H9 (cell line): ENCODE results near the gene IRF6. TPM values are rescaled to one million over a fixed set of nuclear protein-coding genes. Genes with fewer than 3 reads are reported as not detected.

Source experiments
- DNase-seq: peaks from one replicate; pipeline ENCODE4 v3.0.0-alpha.2; 2017
- H2AFZ ChIP-seq: one replicate; pipeline ENCODE4 v1.6.1; 2013; ENCODE audit warnings: mild to moderate bottlenecking, low read length, control low read depth, moderate library complexity
- H2AK5ac ChIP-seq: 2 replicates; pipeline ENCODE4 v1.6.1; 2013; ENCODE audit warnings: low read length, control low read depth, mixed read lengths; ENCODE audit not compliant: insufficient read length
- H2BK120ac ChIP-seq: one replicate; pipeline ENCODE4 v1.6.1; 2013; ENCODE audit warnings: low read depth, mild to moderate bottlenecking, low read length, control low read depth, inconsistent platforms; ENCODE audit not compliant: poor library complexity, severe bottlenecking
- H2BK12ac ChIP-seq: 2 replicates; pipeline ENCODE4 v1.6.1; 2013; ENCODE audit warnings: low read length, control low read depth, mixed read lengths, low read depth; ENCODE audit not compliant: insufficient read length
- H2BK15ac ChIP-seq: 2 replicates; pipeline ENCODE4 v1.6.1; 2013; ENCODE audit warnings: low read depth, low read length, control low read depth
- H2BK20ac ChIP-seq: one replicate; pipeline ENCODE4 v1.6.1; 2013; ENCODE audit warnings: low read depth, mild to moderate bottlenecking, low read length, control low read depth, inconsistent platforms; ENCODE audit not compliant: poor library complexity, severe bottlenecking
- H2BK5ac ChIP-seq: 2 replicates; pipeline ENCODE4 v1.6.1; 2013; ENCODE audit warnings: low read length, control low read depth, mixed read lengths; ENCODE audit not compliant: insufficient read length
- H3K14ac ChIP-seq: 2 replicates; pipeline ENCODE4 v1.6.1; 2013; ENCODE audit warnings: low read length, control low read depth; ENCODE audit not compliant: insufficient read depth
- H3K18ac ChIP-seq: 2 replicates; pipeline ENCODE4 v1.6.1; 2013; ENCODE audit warnings: low read depth, mild to moderate bottlenecking, mixed read lengths, low read length, control low read depth; ENCODE audit not compliant: insufficient read length
- H3K23ac ChIP-seq: 2 replicates; pipeline ENCODE4 v1.6.1; 2013; ENCODE audit warnings: low read length, control low read depth, mixed read lengths, low read depth; ENCODE audit not compliant: insufficient read length
- H3K23me2 ChIP-seq: 2 replicates; pipeline ENCODE4 v1.6.1; 2013; ENCODE audit warnings: low read depth, mild to moderate bottlenecking, mixed read lengths, low read length, control low read depth; ENCODE audit not compliant: insufficient read length, poor library complexity, severe bottlenecking
- H3K27ac ChIP-seq: 2 replicates; pipeline ENCODE4 v1.5.1; 2013; ENCODE audit warnings: low read length, control low read depth, mixed read lengths, low read depth; ENCODE audit not compliant: insufficient read length
- H3K27me3 ChIP-seq: 2 replicates; pipeline ENCODE4 v1.6.1; 2013; ENCODE audit warnings: low read length, control low read depth, inconsistent platforms; ENCODE audit not compliant: insufficient read depth
- H3K4ac ChIP-seq: 2 replicates; pipeline ENCODE4 v1.6.1; 2013; ENCODE audit warnings: low read depth, mild to moderate bottlenecking, control low read depth, inconsistent platforms, low read length, moderate library complexity
- H3K4me1 ChIP-seq: 2 replicates; pipeline ENCODE4 v1.6.1; 2013; ENCODE audit warnings: low read length, control low read depth, inconsistent platforms; ENCODE audit not compliant: insufficient read depth
- H3K4me2 ChIP-seq: 2 replicates; pipeline ENCODE4 v1.6.1; 2013; ENCODE audit warnings: low read length, control low read depth, mixed read lengths; ENCODE audit not compliant: insufficient read length, insufficient read depth
- H3K56ac ChIP-seq: 2 replicates; pipeline ENCODE4 v1.6.1; 2013; ENCODE audit warnings: low read depth, mild to moderate bottlenecking, mixed read lengths, low read length, control low read depth; ENCODE audit not compliant: insufficient read length
- H3K79me1 ChIP-seq: 2 replicates; pipeline ENCODE4 v1.6.1; 2013; ENCODE audit warnings: low read depth, mild to moderate bottlenecking, moderate library complexity, low read length, control low read depth, inconsistent platforms; ENCODE audit not compliant: insufficient read depth, poor library complexity, severe bottlenecking
- H3K79me2 ChIP-seq: 2 replicates; pipeline ENCODE4 v1.6.1; 2013; ENCODE audit warnings: low read length, control low read depth, inconsistent platforms; ENCODE audit not compliant: insufficient read depth
- H3K9ac ChIP-seq: 2 replicates; pipeline ENCODE4 v1.6.1; 2013; ENCODE audit warnings: low read length, control low read depth, mixed read lengths; ENCODE audit not compliant: insufficient read length; ENCODE audit errors: extremely low read depth
- H3K9me3 ChIP-seq: one replicate; pipeline ENCODE4 v1.6.1; 2013; ENCODE audit warnings: low read depth, low read length, inconsistent platforms; ENCODE audit not compliant: control insufficient read depth
- H3T11ph ChIP-seq: one replicate; pipeline ENCODE4 v1.6.1; 2013; ENCODE audit warnings: mild to moderate bottlenecking, low read length, control low read depth, inconsistent platforms
- H4K20me1 ChIP-seq: one replicate; pipeline ENCODE4 v1.6.1; 2013; ENCODE audit not compliant: control insufficient read depth, insufficient read length, insufficient read depth
- H4K5ac ChIP-seq: 2 replicates; pipeline ENCODE4 v1.6.1; 2013; ENCODE audit warnings: low read depth, mild to moderate bottlenecking, mixed read lengths, low read length, control low read depth; ENCODE audit not compliant: insufficient read length
- H4K8ac ChIP-seq: replicated peaks from 2 replicates; pipeline ENCODE4 v1.6.1; 2013; ENCODE audit warnings: low read length, control low read depth, mixed read lengths, low read depth; ENCODE audit not compliant: insufficient read length
- H4K91ac ChIP-seq: 2 replicates; pipeline ENCODE4 v1.6.1; 2013; ENCODE audit warnings: low read depth, mild to moderate bottlenecking, moderate library complexity, mixed read lengths, low read length, control low read depth; ENCODE audit not compliant: insufficient read length
- H3K27ac Mint-ChIP-seq, 3 experiments: 2 replicates in 2 of 3; 3 replicates in 1 of 3; pipeline ENCODE4 v1.8.0; 2020 to 2021; ENCODE audit warnings: mixed read lengths in 3 of 3, mild to moderate bottlenecking in 1 of 3, moderate library complexity in 1 of 3
- H3K27me3 Mint-ChIP-seq: 2 replicates; pipeline ENCODE4 v1.8.0; 2021; ENCODE audit warnings: low read depth, mild to moderate bottlenecking, moderate library complexity, mixed read lengths
- H3K36me3 Mint-ChIP-seq, 3 experiments: 2 replicates in 2 of 3; 3 replicates in 1 of 3; pipeline ENCODE4 v1.8.0; 2020 to 2021; ENCODE audit warnings: low read depth in 3 of 3, mixed read lengths in 3 of 3; ENCODE audit not compliant: insufficient read depth in 1 of 3
- H3K4me1 Mint-ChIP-seq, 2 experiments: 2 replicates each; pipeline ENCODE4 v1.8.0; 2020; ENCODE audit warnings: mixed read lengths in 2 of 2
- H3K4me3 Mint-ChIP-seq, 2 experiments: 2 replicates in 1 of 2; 3 replicates in 1 of 2; pipeline ENCODE4 v1.8.0; 2020 to 2021; ENCODE audit warnings: mild to moderate bottlenecking in 2 of 2, mixed read lengths in 2 of 2, moderate library complexity in 1 of 2
- H3K9me3 Mint-ChIP-seq, 2 experiments: 2 replicates in 1 of 2; 3 replicates in 1 of 2; pipeline ENCODE4 v1.8.0; 2020; ENCODE audit warnings: mild to moderate bottlenecking in 2 of 2, mixed read lengths in 2 of 2, moderate library complexity in 1 of 2
- CTCF ChIP-seq: fragments of 200-600 bp; sonication (generic); conservative IDR thresholded peaks from 3 replicates; pipeline ENCODE4 v1.8.0; 2021; ENCODE audit warnings: antibody characterized with exemption, mild to moderate bottlenecking
- WGBS: extraction: QIAGEN DNeasy Blood & Tissue Kit; methylation state at CpG from one replicate; pipeline ENCODE4 v1.1.7; 2013; ENCODE audit warnings: missing lambda C conversion rate, low lambda C conversion rate, mixed read lengths; ENCODE audit not compliant: insufficient read length; ENCODE audit errors: extremely low coverage; 5-methylcytosine and 5-hydroxymethylcytosine counted together
- total RNA-seq: library from RNA; stranded (reverse); gene quantifications from 2 replicates; pipeline ENCODE4 v1.2.1, GENCODE V29; 2021

IRF6 gene
- total RNA-seq, 1 experiment from 2014 or later: 7.1 TPM

- Histone ChIP-seq H3K9ac (no peak overlapping the region), H3T11ph (no peak overlapping the region), H3K56ac (no peak overlapping the region), H2BK12ac (no peak overlapping the region), H2BK15ac (no peak overlapping the region), H3K79me2 (no peaks in the 10 kb centered on the region; the same call in 1 of the 2 replicates), H3K4me2 (no peak overlapping the region), H3K4me1 (no peaks in the 10 kb centered on the region), H2BK120ac (no peak overlapping the region), H2AK5ac (no peak overlapping the region), H3K23me2 (no peaks in the 10 kb centered on the region), H3K27me3 (no peaks in the 10 kb centered on the region; the same call in 1 of the 2 replicates), H3K4ac (no peak overlapping the region), H3K27ac (no peak overlapping the region), H3K14ac (no peak overlapping the region), H3K79me1 (no peaks in the 10 kb centered on the region), H2BK5ac (no peak overlapping the region), H4K91ac (no peak overlapping the region), H4K20me1 (no peaks in the 10 kb centered on the region), H3K9me3 (no peaks in the 10 kb centered on the region), H4K8ac (no peak overlapping the region), H3K18ac (no peak overlapping the region), H2AFZ (no peak overlapping the region), H3K23ac (no peak overlapping the region), H2BK20ac (no peak overlapping the region), H4K5ac (no peak overlapping the region)
- Mint-ChIP-seq H3K4me3 (no peak overlapping the region), H3K27me3 (peaks cover 16% of the 10 kb centered on the region), H3K27ac (no peak overlapping the region; a peak in 1 of 7 replicates), H3K36me3 (no peaks in the 10 kb centered on the region), H3K4me1 (peaks cover 6% of the 10 kb centered on the region in 2 experiments), H3K9me3 (no peaks in the 10 kb centered on the region)
- WGBS: no CpG with 5 or more reads among the region's 6 CpGs
- TF ChIP-seq CTCF: no peak
- DNase-seq: no peak
Observed at GRCh38 chr1:209815931-209816341, 10.0 kb upstream of the IRF6 start.
